Activated B cell treated with CpG ODN at 0.5 μM for 24 hours (primary cell): Measurements from ENCODE around the gene SAMSN1. TPM values are rescaled to one million over a fixed set of nuclear protein-coding genes. Genes with fewer than 3 reads are reported as not detected.

Source experiments
- ATAC-seq: fragments of 200-7000 bp; cut with Tn5 transposase; one replicate; pipeline ENCODE4 v1.10.0; 2021; ENCODE audit warnings: low read depth, mild to moderate bottlenecking, moderate library complexity
- CTCF ChIA-PET: fragments of 350-600 bp; sonication (Branson Sonifier 250); formaldehyde crosslinking; loops from one replicate; lab custom pipeline; 2021; ENCODE audit warnings: antibody characterized with exemption; lab: Charles Lee
- POLR2A ChIA-PET: fragments of 350-600 bp; sonication (Branson Sonifier 250); formaldehyde crosslinking; loops from one replicate; lab custom pipeline; 2021; ENCODE audit warnings: antibody characterized with exemption; lab: Charles Lee
- DNase-seq: peaks from one replicate; pipeline ENCODE4 v3.0.0; 2022
- H3K27ac Mint-ChIP-seq: one replicate; pipeline ENCODE4 v1.8.0; 2020; ENCODE audit warnings: mixed read lengths
- H3K27me3 Mint-ChIP-seq: one replicate; pipeline ENCODE4 v1.8.0; 2021; ENCODE audit warnings: mixed read lengths
- H3K36me3 Mint-ChIP-seq: one replicate; pipeline ENCODE4 v1.8.0; 2021; ENCODE audit warnings: low read depth, mixed read lengths
- H3K4me1 Mint-ChIP-seq: one replicate; pipeline ENCODE4 v1.8.0; 2021; ENCODE audit warnings: mixed read lengths
- H3K4me3 Mint-ChIP-seq: one replicate; pipeline ENCODE4 v1.8.0; 2020; ENCODE audit warnings: mild to moderate bottlenecking, mixed read lengths
- H3K9me3 Mint-ChIP-seq: one replicate; pipeline ENCODE4 v1.8.0; 2020; ENCODE audit warnings: mixed read lengths
- CTCF ChIP-seq: fragments of 200-600 bp; IDR thresholded peaks from one replicate; pipeline ENCODE4 v1.8.0; 2022; ENCODE audit warnings: antibody characterized with exemption, mild to moderate bottlenecking
- intact Hi-C: fragments of 100-400 bp; cut with micrococcal nuclease; formaldehyde crosslinking; loops from one replicate; pipeline ENCODE4 v1.15.1; 2024
- total RNA-seq: library from RNA; stranded (reverse); gene quantifications from 2 replicates; pipeline ENCODE4 v1.2.3, GENCODE V29; 2022

The SAMSN1 gene
- total RNA-seq, 1 donor from 2014 or later, result 49.7 TPM

GRCh38 chr21:14567331-14568279 is 21.5 kb upstream of the SAMSN1 start:
- POLR2A ChIA-PET, result interaction anchor here (1.0 kb wide), 1 partner anchor 26 kb away, joined by 3 read pairs; no protein-coding TSS in a partner anchor
- CTCF ChIA-PET, result no interaction called here
- ATAC-seq, result peak; percentile 49
- Mint-ChIP-seq H3K9me3 (no peaks in the 10 kb centered on the region), H3K27ac (peak overlapping the region; percentile 69), H3K27me3 (no peaks in the 10 kb centered on the region), H3K4me3 (peak overlapping the region; percentile 13), H3K4me1 (peaks cover 28% of the 10 kb centered on the region), H3K36me3 (no peaks in the 10 kb centered on the region)
- no peak for DNase-seq
- TF ChIP-seq CTCF, result no peak
- intact Hi-C loops, result loop anchor here (2.0 kb wide), 1 partner anchor 13 kb away; no protein-coding TSS in a partner anchor

- TF ChIP-seq CTCF, result no peak
- ChIA-PET CTCF (no interaction called here), POLR2A (interaction anchor here (1.0 kb wide), 1 partner anchor 25 kb away, joined by 3 read pairs; no protein-coding TSS in a partner anchor)
- Mint-ChIP-seq H3K4me1 (peaks cover 28% of the 10 kb centered on the region), H3K4me3 (no peak overlapping the region), H3K36me3 (no peaks in the 10 kb centered on the region), H3K27me3 (no peaks in the 10 kb centered on the region), H3K9me3 (no peaks in the 10 kb centered on the region), H3K27ac (peak overlapping the region; percentile 50)
- ATAC-seq (no peak), DNase-seq (no peak)
- intact Hi-C loops, result loop anchor here (2.0 kb wide), 1 partner anchor 14 kb away; no protein-coding TSS in a partner anchor
These were observed 20.8 kb upstream of the SAMSN1 start for GRCh38 chr21:14566894-14567293.

- Mint-ChIP-seq H3K4me3 (no peak overlapping the region), H3K27me3 (no peaks in the 10 kb centered on the region), H3K27ac (no peak overlapping the region), H3K9me3 (peaks cover 5% of the 10 kb centered on the region), H3K36me3 (peaks cover 2% of the 10 kb centered on the region), H3K4me1 (peaks cover 34% of the 10 kb centered on the region)
- intact Hi-C loops, result no loop called here
- DNase-seq, result no peak
- ATAC-seq, result no peak
- ChIA-PET POLR2A (interaction anchor here (1.4 kb wide), 1 partner anchor 180 kb away, joined by 3 read pairs; the partner anchor contains the start of gene HSPA13), CTCF (no interaction called here)
- no peak for TF ChIP-seq CTCF
These were observed 16.8 kb upstream of the SAMSN1 start for GRCh38 chr21:14562959-14563358.

GRCh38 chr21:14560555-14560954 is 14.4 kb upstream of the SAMSN1 start:
- H3K27me3 Mint-ChIP-seq, result no peaks in the 10 kb centered on the region
- peaks cover 5% of the 10 kb centered on the region for H3K9me3 Mint-ChIP-seq
- no peak overlapping the region for H3K4me3 Mint-ChIP-seq
- ATAC-seq (no peak), DNase-seq (no peak)
- POLR2A ChIA-PET, result no interaction called here
- peaks cover 49% of the 10 kb centered on the region for H3K4me1 Mint-ChIP-seq
- CTCF ChIA-PET, result interaction anchor here (0.8 kb wide), 1 partner anchor 177 kb away, joined by 3 read pairs; no protein-coding TSS in a partner anchor
- TF ChIP-seq CTCF, result no peak
- intact Hi-C loops, result no loop called here
- H3K27ac Mint-ChIP-seq, result peak overlapping the region; percentile 89
- peaks cover 2% of the 10 kb centered on the region for H3K36me3 Mint-ChIP-seq

GRCh38 chr21:14560139-14560538 is 14.0 kb upstream of the SAMSN1 start:
- POLR2A ChIA-PET, result no interaction called here
- ATAC-seq, result no peak
- Mint-ChIP-seq H3K27ac (peak overlapping the region; percentile 89), H3K4me1 (peaks cover 53% of the 10 kb centered on the region), H3K27me3 (no peaks in the 10 kb centered on the region), H3K36me3 (peaks cover 2% of the 10 kb centered on the region), H3K4me3 (no peak overlapping the region), H3K9me3 (peaks cover 5% of the 10 kb centered on the region)
- DNase-seq, result no peak
- intact Hi-C loops, result no loop called here
- CTCF ChIA-PET, result interaction anchor here (0.8 to 1.2 kb wide), 2 partner anchors 12 to 178 kb away, joined by 3 read pairs; no protein-coding TSS in a partner anchor
- TF ChIP-seq CTCF, result no peak
